Activated T-cell treated with anti-CD3 and anti-CD28 coated beads, Interleukin-2, amount 50 U/mL, for 48 hours (primary cell): ENCODE measurements around the gene GAGE12H.
"Not testable (repeated sequence)": the region's sequence is repeated elsewhere in the genome, so short reads cannot be mapped to it uniquely, and the experiment has no call there.

Experiments used
- DNase-seq, 2 experiments: peaks; one replicate each; pipeline ENCODE4 v3.0.0-alpha.2; 2020

Gene GAGE12H, protein sequence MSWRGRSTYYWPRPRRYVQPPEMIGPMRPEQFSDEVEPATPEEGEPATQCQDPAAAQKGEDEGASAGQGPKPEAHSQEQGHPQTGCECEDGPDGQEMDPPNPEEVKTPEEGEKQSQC

GRCh38 chrX:49579649-49580048, at the start of gene GAGE12H:
Gene GAGE12H (plus strand): TSS chrX:49579949. CDS start chrX:49581104, 1,155 bp downstream.
- not testable (repeated sequence) for DNase-seq

DNA sequence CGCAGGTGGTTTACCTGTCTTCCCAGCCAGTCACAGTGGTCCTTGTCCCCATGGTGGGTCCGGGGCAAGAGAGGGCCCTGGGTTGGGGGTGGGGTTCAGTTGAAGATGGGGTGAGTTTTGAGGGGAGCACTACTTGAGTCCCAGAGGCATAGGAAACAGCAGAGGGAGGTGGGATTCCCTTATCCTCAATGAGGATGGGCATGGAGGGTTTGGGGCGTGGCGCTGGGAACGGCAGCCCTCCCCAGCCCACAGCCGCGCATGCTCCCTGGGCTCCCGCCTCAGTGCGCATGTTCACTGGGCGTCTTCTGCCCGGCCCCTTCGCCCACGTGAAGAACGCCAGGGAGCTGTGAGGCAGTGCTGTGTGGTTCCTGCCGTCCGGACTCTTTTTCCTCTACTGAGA, 47.9 kb upstream of the GAGE12H start, which contains the start of gene GAGE12C:
GAGE12C (plus strand) TSS at position 301 of the 400 bp plus-strand sequence. CDS start 1,155 bp downstream, outside the sequence.
- DNase-seq: not testable (repeated sequence)

DNA sequence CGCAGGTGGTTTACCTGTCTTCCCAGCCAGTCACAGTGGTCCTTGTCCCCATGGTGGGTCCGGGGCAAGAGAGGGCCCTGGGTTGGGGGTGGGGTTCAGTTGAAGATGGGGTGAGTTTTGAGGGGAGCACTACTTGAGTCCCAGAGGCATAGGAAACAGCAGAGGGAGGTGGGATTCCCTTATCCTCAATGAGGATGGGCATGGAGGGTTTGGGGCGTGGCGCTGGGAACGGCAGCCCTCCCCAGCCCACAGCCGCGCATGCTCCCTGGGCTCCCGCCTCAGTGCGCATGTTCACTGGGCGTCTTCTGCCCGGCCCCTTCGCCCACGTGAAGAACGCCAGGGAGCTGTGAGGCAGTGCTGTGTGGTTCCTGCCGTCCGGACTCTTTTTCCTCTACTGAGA, 38.3 kb upstream of the GAGE12H start, which contains the start of gene GAGE12D:
GAGE12D (plus strand) TSS at position 301 of the 400 bp plus-strand sequence. CDS start 1,155 bp downstream, outside the sequence.
- not testable (repeated sequence) for DNase-seq

GRCh38 chrX:49550989-49551388, 28.8 kb upstream of the GAGE12H start, which contains the start of gene GAGE12E:
Gene GAGE12E (plus strand): TSS chrX:49551289. CDS start chrX:49552444, 1,155 bp downstream.
- not testable (repeated sequence) for DNase-seq

DNA sequence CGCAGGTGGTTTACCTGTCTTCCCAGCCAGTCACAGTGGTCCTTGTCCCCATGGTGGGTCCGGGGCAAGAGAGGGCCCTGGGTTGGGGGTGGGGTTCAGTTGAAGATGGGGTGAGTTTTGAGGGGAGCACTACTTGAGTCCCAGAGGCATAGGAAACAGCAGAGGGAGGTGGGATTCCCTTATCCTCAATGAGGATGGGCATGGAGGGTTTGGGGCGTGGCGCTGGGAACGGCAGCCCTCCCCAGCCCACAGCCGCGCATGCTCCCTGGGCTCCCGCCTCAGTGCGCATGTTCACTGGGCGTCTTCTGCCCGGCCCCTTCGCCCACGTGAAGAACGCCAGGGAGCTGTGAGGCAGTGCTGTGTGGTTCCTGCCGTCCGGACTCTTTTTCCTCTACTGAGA, 19.2 kb upstream of the GAGE12H start, which contains the start of gene GAGE12F:
GAGE12F (plus strand) TSS at position 301 of the 400 bp plus-strand sequence. CDS start 1,155 bp downstream, outside the sequence.
- not testable (repeated sequence) for DNase-seq

- not testable (repeated sequence) for DNase-seq
These were observed 11.0 kb upstream of the GAGE12H start for GRCh38 chrX:49568728-49569127.

GRCh38 chrX:49569152-49569551, 10.6 kb upstream of the GAGE12H start:
- not testable (repeated sequence) for DNase-seq

DNA sequence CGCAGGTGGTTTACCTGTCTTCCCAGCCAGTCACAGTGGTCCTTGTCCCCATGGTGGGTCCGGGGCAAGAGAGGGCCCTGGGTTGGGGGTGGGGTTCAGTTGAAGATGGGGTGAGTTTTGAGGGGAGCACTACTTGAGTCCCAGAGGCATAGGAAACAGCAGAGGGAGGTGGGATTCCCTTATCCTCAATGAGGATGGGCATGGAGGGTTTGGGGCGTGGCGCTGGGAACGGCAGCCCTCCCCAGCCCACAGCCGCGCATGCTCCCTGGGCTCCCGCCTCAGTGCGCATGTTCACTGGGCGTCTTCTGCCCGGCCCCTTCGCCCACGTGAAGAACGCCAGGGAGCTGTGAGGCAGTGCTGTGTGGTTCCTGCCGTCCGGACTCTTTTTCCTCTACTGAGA, 9.6 kb upstream of the GAGE12H start, which contains the start of gene GAGE12G:
GAGE12G (plus strand) TSS at position 301 of the 400 bp plus-strand sequence. CDS start 1,155 bp downstream, outside the sequence.
- not testable (repeated sequence) for DNase-seq

DNA sequence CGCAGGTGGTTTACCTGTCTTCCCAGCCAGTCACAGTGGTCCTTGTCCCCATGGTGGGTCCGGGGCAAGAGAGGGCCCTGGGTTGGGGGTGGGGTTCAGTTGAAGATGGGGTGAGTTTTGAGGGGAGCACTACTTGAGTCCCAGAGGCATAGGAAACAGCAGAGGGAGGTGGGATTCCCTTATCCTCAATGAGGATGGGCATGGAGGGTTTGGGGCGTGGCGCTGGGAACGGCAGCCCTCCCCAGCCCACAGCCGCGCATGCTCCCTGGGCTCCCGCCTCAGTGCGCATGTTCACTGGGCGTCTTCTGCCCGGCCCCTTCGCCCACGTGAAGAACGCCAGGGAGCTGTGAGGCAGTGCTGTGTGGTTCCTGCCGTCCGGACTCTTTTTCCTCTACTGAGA, 9.4 kb downstream of the GAGE12H start, which contains the start of gene GAGE2A:
GAGE2A (plus strand) TSS at position 301 of the 400 bp plus-strand sequence. CDS start 1,155 bp downstream, outside the sequence.
- not testable (repeated sequence) for DNase-seq

- not testable (repeated sequence) for DNase-seq
These were observed 10.2 kb downstream of the GAGE12H start for GRCh38 chrX:49589769-49590478.

- DNase-seq: peak in 1 of 2 experiments; percentile 21
These were observed 10.7 kb downstream of the GAGE12H start for GRCh38 chrX:49590488-49590887.

GRCh38 chrX:49598720-49599119, 19.0 kb downstream of the GAGE12H start, which contains the start of gene GAGE1:
Gene GAGE1 (plus strand): TSS chrX:49599020. CDS start chrX:49600175, 1,155 bp downstream.
- not testable (repeated sequence) for DNase-seq

DNA sequence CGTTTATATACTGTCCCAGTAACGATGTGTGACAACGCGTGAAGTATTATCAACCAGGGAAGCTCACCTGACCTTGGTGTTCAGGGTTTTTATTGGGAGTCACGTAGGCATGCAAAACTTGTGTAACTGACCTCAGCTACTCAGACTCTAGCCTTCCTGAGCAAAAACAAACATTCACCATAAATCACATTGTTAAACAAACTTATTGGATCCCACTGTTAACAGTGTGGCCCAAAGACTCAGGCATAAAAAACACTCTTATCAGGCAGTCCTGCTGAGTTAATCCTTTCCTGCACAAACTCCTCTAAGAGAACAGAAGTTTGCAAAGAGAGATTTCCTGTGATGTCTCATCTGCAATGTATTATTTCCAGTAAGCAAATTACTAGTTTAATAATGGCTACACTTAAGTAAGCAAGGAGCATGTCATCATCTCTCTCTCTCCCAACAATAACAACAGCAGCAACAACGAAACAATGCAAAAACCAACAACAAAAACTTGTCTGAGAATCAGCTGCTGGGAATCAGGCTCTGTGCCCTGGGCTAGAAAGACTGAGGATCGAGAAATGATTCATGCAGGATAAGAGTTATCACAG, 31.1 kb downstream of the GAGE12H start:
- no peak for DNase-seq

DNA sequence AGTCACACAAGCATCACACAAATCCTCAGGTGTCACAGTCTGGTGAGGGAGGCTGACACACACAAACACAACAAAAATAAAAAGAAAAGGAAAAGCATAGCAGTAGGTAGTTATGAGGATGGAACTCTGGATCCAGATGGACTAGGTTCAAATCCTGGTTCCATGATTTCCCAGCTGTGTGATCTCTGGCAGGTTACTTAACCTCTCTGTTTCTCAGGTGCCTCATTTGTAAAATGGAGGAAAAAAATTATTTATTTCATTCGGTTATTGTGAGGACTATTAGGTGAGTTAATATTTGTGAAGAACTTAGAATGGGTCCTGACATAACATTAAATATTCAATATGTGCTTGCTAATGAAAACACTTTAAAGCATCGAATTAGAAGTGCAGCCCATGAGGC, 38.8 kb downstream of the GAGE12H start:
- DNase-seq: no peak

GRCh38 chrX:49627086-49627777, 47.5 kb downstream of the GAGE12H start:
- peak; percentile 50 to 51 for DNase-seq
